ENCODE measurements around the gene HYPK.
A peak's percentile ranks its signal among the peaks of the same experiment; 100 is the strongest.
"Not testable (repeated sequence)": the region's sequence is repeated elsewhere in the genome, so short reads cannot be mapped to it uniquely, and the experiment has no call there.

Gene HYPK

GRCh38 chr15:43795197-43795596, 5.2 kb upstream of the HYPK start:
- no peak overlapping the region for H3K9ac ChIP-seq (ENCODE audit: low read depth in 1 of 2, low read length in 2 of 2)
- H3K9me3 ChIP-seq (ENCODE audit: control insufficient read depth in 2 of 2, low read length in 2 of 2): no peaks in the 10 kb centered on the region
- no peaks in the 10 kb centered on the region for H3K27me3 ChIP-seq (ENCODE audit: control insufficient read depth in 2 of 2, insufficient read depth in 2 of 2, low read length in 2 of 2)
- H3K27ac ChIP-seq (ENCODE audit: low read depth in 2 of 2, low read length in 2 of 2): peak overlapping the region in 1 of 2 donors; percentile 5
- H3K4me1 ChIP-seq (ENCODE audit: control insufficient read depth in 2 of 2, insufficient read depth in 2 of 2, low read length in 2 of 2): peaks cover 46 to 47% of the 10 kb centered on the region in 2 donors
- H3K36me3 ChIP-seq (ENCODE audit: control insufficient read depth in 2 of 2, insufficient read depth in 2 of 2, low read length in 2 of 2): peaks cover 40 to 54% of the 10 kb centered on the region in 2 donors
- H3K4me3 ChIP-seq (ENCODE audit: low read length in 2 of 2): no peak overlapping the region

GRCh38 chr15:43795997-43796396, 4.4 kb upstream of the HYPK start:
- Histone ChIP-seq H3K9me3 (ENCODE audit: control insufficient read depth in 2 of 2, low read length in 2 of 2) (no peaks in the 10 kb centered on the region), H3K36me3 (ENCODE audit: control insufficient read depth in 2 of 2, insufficient read depth in 2 of 2, low read length in 2 of 2) (peaks cover 40 to 54% of the 10 kb centered on the region in 2 donors), H3K27ac (ENCODE audit: low read depth in 2 of 2, low read length in 2 of 2) (peak overlapping the region in 1 of 2 donors; percentile 5), H3K4me3 (ENCODE audit: low read length in 2 of 2) (no peak overlapping the region), H3K4me1 (ENCODE audit: control insufficient read depth in 2 of 2, insufficient read depth in 2 of 2, low read length in 2 of 2) (peaks cover 48 to 49% of the 10 kb centered on the region in 2 donors), H3K27me3 (ENCODE audit: control insufficient read depth in 2 of 2, insufficient read depth in 2 of 2, low read length in 2 of 2) (no peaks in the 10 kb centered on the region), H3K9ac (ENCODE audit: low read depth in 1 of 2, low read length in 2 of 2) (no peak overlapping the region)

DNA sequence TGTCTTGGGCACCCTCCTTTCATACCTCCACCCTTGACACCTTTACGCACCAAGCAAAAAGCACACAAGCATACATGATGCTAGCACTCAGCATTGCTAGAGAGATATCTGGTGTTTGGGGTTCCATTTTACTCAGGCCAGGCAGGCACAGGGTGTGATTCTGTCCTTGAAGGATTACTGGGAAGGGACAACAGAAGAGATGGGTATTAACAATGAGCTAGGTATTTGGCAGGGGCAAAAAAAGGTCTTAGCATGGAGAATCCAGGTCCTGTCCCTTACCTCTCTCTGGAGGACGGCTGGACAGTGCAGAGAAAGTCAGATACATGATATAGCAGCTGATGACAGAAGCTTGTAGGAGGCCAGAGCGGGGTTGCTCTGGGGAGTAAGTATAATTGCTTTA, 3.8 kb upstream of the HYPK start:
- Histone ChIP-seq H3K36me3 (ENCODE audit: control insufficient read depth in 2 of 2, insufficient read depth in 2 of 2, low read length in 2 of 2) (peaks cover 40 to 56% of the 10 kb centered on the region in 2 donors), H3K9me3 (ENCODE audit: control insufficient read depth in 2 of 2, low read length in 2 of 2) (no peaks in the 10 kb centered on the region), H3K4me1 (ENCODE audit: control insufficient read depth in 2 of 2, insufficient read depth in 2 of 2, low read length in 2 of 2) (peaks cover 51 to 53% of the 10 kb centered on the region in 2 donors), H3K9ac (ENCODE audit: low read depth in 1 of 2, low read length in 2 of 2) (no peak overlapping the region), H3K27ac (ENCODE audit: low read depth in 2 of 2, low read length in 2 of 2) (no peak overlapping the region), H3K4me3 (ENCODE audit: low read length in 2 of 2) (no peak overlapping the region), H3K27me3 (ENCODE audit: control insufficient read depth in 2 of 2, insufficient read depth in 2 of 2, low read length in 2 of 2) (no peaks in the 10 kb centered on the region)

DNA sequence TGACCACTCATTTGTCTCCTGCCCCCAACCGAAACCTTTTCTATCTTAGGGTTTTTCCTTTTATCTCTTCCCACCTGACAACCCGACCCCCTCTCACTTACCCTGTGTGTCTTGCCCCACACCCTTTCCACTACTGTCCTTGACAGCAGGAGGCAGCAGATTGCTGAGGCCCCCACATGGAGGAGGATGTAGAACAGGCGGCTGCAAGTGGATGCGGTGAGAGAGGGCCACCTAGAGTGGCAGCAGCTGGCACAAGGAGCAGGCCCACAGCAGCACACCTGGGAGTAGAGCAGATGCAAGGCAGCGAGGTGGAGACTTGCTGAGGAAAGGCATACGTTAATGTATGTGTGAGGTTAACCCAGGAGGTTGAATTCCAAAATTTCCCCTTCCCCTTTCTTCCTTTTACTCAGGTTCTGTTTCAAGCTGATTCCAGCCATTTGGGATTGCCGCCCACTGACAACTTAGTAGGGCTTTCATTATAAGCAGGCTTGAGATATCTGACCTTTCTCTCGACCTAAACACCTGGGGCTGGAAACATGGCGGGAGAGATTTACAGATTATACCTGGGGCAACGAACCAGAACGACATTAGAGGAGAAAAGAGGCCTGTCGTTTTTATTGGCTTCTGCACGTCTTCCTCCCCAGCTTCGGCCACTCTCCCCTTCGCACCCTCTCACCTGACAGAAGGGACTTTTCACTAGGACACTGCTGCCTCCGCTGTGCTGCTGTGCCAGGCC, 1.0 kb upstream of the HYPK start:
- H3K27ac ChIP-seq (ENCODE audit: low read depth in 2 of 2, low read length in 2 of 2): peak overlapping the region; percentile 93 to 95
- peak overlapping the region; percentile 95 to 98 for H3K4me3 ChIP-seq (ENCODE audit: low read length in 2 of 2)
- no peaks in the 10 kb centered on the region for H3K9me3 ChIP-seq (ENCODE audit: control insufficient read depth in 2 of 2, low read length in 2 of 2)
- H3K9ac ChIP-seq (ENCODE audit: low read depth in 1 of 2, low read length in 2 of 2): peak overlapping the region; percentile 64 to 93
- H3K27me3 ChIP-seq (ENCODE audit: control insufficient read depth in 2 of 2, insufficient read depth in 2 of 2, low read length in 2 of 2): no peaks in the 10 kb centered on the region
- H3K36me3 ChIP-seq (ENCODE audit: control insufficient read depth in 2 of 2, insufficient read depth in 2 of 2, low read length in 2 of 2): peaks cover 31 to 56% of the 10 kb centered on the region in 2 donors
- H3K4me1 ChIP-seq (ENCODE audit: control insufficient read depth in 2 of 2, insufficient read depth in 2 of 2, low read length in 2 of 2): peaks cover 33 to 38% of the 10 kb centered on the region in 2 donors

- peaks cover 31 to 54% of the 10 kb centered on the region in 2 donors for H3K36me3 ChIP-seq (ENCODE audit: control insufficient read depth in 2 of 2, insufficient read depth in 2 of 2, low read length in 2 of 2)
These were observed 484 bp upstream of the HYPK start, which contains the start of gene SERINC4 for GRCh38 chr15:43799945-43800285. SERINC4 (minus strand) TSS chr15:43800220; CDS start chr15:43799986, 234 bp downstream.

GRCh38 chr15:43802676-43803075, 2.3 kb downstream of the HYPK start:
- not testable (repeated sequence) for H3K4me3 ChIP-seq (ENCODE audit: low read length in 2 of 2); H3K9me3 ChIP-seq (ENCODE audit: control insufficient read depth in 2 of 2, low read length in 2 of 2); H3K27ac ChIP-seq (ENCODE audit: low read depth in 2 of 2, low read length in 2 of 2); H3K9ac ChIP-seq (ENCODE audit: low read depth in 1 of 2, low read length in 2 of 2); H3K27me3 ChIP-seq (ENCODE audit: control insufficient read depth in 2 of 2, insufficient read depth in 2 of 2, low read length in 2 of 2)
- Histone ChIP-seq H3K36me3 (ENCODE audit: control insufficient read depth in 2 of 2, insufficient read depth in 2 of 2, low read length in 2 of 2) (peaks cover 25 to 46% of the 10 kb centered on the region in 2 donors), H3K4me1 (ENCODE audit: control insufficient read depth in 2 of 2, insufficient read depth in 2 of 2, low read length in 2 of 2) (peaks cover 27 to 29% of the 10 kb centered on the region in 2 donors)

More at GRCh38 chr15:43799945-43800285, 484 bp upstream of the HYPK start, which contains the start of gene SERINC4:
- Histone ChIP-seq H3K9ac (ENCODE audit: low read depth in 1 of 2, low read length in 2 of 2) (peak within 1 kb of the TSS; percentile 93 to 98), H3K4me3 (ENCODE audit: low read length in 2 of 2) (peak within 1 kb of the TSS; percentile 95 to 98), H3K27ac (ENCODE audit: low read depth in 2 of 2, low read length in 2 of 2) (peak within 1 kb of the TSS; percentile 93 to 95), H3K9me3 (ENCODE audit: control insufficient read depth in 2 of 2, low read length in 2 of 2) (no peaks in the 10 kb centered on the region), H3K4me1 (ENCODE audit: control insufficient read depth in 2 of 2, insufficient read depth in 2 of 2, low read length in 2 of 2) (peaks cover 29 to 35% of the 10 kb centered on the region in 2 donors), H3K27me3 (ENCODE audit: control insufficient read depth in 2 of 2, insufficient read depth in 2 of 2, low read length in 2 of 2) (no peaks in the 10 kb centered on the region)

GRCh38 chr15:43808435-43808950, 8.1 kb downstream of the HYPK start:
- Histone ChIP-seq H3K27ac (ENCODE audit: low read depth in 2 of 2, low read length in 2 of 2) (peak overlapping the region in 1 of 2 donors; percentile 48), H3K4me1 (ENCODE audit: control insufficient read depth in 2 of 2, insufficient read depth in 2 of 2, low read length in 2 of 2) (no peaks in the 10 kb centered on the region), H3K9ac (ENCODE audit: low read depth in 1 of 2, low read length in 2 of 2) (no peak overlapping the region), H3K4me3 (ENCODE audit: low read length in 2 of 2) (no peak overlapping the region), H3K27me3 (ENCODE audit: control insufficient read depth in 2 of 2, insufficient read depth in 2 of 2, low read length in 2 of 2) (no peaks in the 10 kb centered on the region), H3K9me3 (ENCODE audit: control insufficient read depth in 2 of 2, low read length in 2 of 2) (no peaks in the 10 kb centered on the region), H3K36me3 (ENCODE audit: control insufficient read depth in 2 of 2, insufficient read depth in 2 of 2, low read length in 2 of 2) (peaks cover 60 to 64% of the 10 kb centered on the region in 2 donors)

- no peaks in the 10 kb centered on the region for H3K27me3 ChIP-seq (ENCODE audit: control insufficient read depth in 2 of 2, insufficient read depth in 2 of 2, low read length in 2 of 2)
- H3K9ac ChIP-seq (ENCODE audit: low read depth in 1 of 2, low read length in 2 of 2): no peak overlapping the region
- no peak overlapping the region for H3K27ac ChIP-seq (ENCODE audit: low read depth in 2 of 2, low read length in 2 of 2)
- H3K9me3 ChIP-seq (ENCODE audit: control insufficient read depth in 2 of 2, low read length in 2 of 2): no peaks in the 10 kb centered on the region
- no peaks in the 10 kb centered on the region for H3K4me1 ChIP-seq (ENCODE audit: control insufficient read depth in 2 of 2, insufficient read depth in 2 of 2, low read length in 2 of 2)
- H3K4me3 ChIP-seq (ENCODE audit: low read length in 2 of 2): no peak overlapping the region
- H3K36me3 ChIP-seq (ENCODE audit: control insufficient read depth in 2 of 2, insufficient read depth in 2 of 2, low read length in 2 of 2): peaks cover 66 to 68% of the 10 kb centered on the region in 2 donors
These were observed 8.7 kb downstream of the HYPK start for GRCh38 chr15:43808960-43809678.

DNA sequence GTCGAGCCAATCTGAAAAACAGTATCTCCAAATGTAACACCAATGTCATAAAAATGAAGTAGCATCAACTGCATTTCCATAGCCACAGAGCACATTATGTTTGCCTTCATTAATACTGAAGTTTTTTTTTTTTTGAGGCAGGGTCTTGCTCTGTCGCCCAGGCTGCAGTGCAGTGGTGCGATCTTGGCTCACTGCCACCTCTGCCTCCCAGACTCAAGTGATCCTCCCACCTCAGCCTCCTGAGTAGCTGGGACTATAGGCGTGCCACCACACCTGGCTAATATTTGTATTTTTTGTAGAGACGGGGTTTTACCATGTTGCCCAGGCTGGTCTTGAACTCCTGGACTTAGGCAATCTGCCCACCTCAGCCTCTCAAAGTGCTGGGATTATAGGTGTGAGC, 14.7 kb downstream of the HYPK start:
- not testable (repeated sequence) for H3K4me1 ChIP-seq (ENCODE audit: control insufficient read depth in 2 of 2, insufficient read depth in 2 of 2, low read length in 2 of 2); H3K4me3 ChIP-seq (ENCODE audit: low read length in 2 of 2); H3K27me3 ChIP-seq (ENCODE audit: control insufficient read depth in 2 of 2, insufficient read depth in 2 of 2, low read length in 2 of 2); H3K9ac ChIP-seq (ENCODE audit: low read depth in 1 of 2, low read length in 2 of 2); H3K27ac ChIP-seq (ENCODE audit: low read depth in 2 of 2, low read length in 2 of 2); H3K9me3 ChIP-seq (ENCODE audit: control insufficient read depth in 2 of 2, low read length in 2 of 2)
- H3K36me3 ChIP-seq (ENCODE audit: control insufficient read depth in 2 of 2, insufficient read depth in 2 of 2, low read length in 2 of 2): peaks cover 52 to 53% of the 10 kb centered on the region in 2 donors

DNA sequence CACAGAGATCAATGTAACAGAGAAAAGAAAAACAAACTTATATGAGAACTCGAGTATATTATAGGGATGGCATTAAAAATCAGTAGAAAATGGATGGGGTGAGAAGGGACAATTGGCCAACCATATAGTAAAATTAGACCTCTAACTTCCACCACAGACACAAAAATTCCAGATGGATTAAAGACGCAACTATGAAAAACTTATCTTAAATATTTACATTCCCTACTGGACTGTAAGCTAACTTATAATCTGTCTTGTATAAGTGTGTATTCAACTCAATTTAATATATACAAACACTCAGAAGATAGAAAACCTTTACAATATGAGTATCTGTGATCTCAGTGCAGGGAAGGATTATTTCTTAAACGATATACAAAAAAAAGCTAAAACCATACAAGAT, 21.1 kb downstream of the HYPK start:
- Histone ChIP-seq H3K36me3 (ENCODE audit: control insufficient read depth in 2 of 2, insufficient read depth in 2 of 2, low read length in 2 of 2) (peaks cover 9 to 10% of the 10 kb centered on the region in 2 donors), H3K27ac (ENCODE audit: low read depth in 2 of 2, low read length in 2 of 2) (no peak overlapping the region), H3K4me3 (ENCODE audit: low read length in 2 of 2) (no peak overlapping the region), H3K4me1 (ENCODE audit: control insufficient read depth in 2 of 2, insufficient read depth in 2 of 2, low read length in 2 of 2) (peaks cover 12 to 18% of the 10 kb centered on the region in 2 donors), H3K9ac (ENCODE audit: low read depth in 1 of 2, low read length in 2 of 2) (no peak overlapping the region), H3K9me3 (ENCODE audit: control insufficient read depth in 2 of 2, low read length in 2 of 2) (no peaks in the 10 kb centered on the region), H3K27me3 (ENCODE audit: control insufficient read depth in 2 of 2, insufficient read depth in 2 of 2, low read length in 2 of 2) (no peaks in the 10 kb centered on the region)

Data from mucosa of rectum (tissue), 2 donors.